ENCODE data around the gene OAT. TPM values are rescaled to one million over a fixed set of nuclear protein-coding genes. Genes with fewer than 3 reads are reported as not detected.

The OAT gene
- total RNA-seq, result 10 to 100 TPM; 30.2 to 35.4 TPM

DNA sequence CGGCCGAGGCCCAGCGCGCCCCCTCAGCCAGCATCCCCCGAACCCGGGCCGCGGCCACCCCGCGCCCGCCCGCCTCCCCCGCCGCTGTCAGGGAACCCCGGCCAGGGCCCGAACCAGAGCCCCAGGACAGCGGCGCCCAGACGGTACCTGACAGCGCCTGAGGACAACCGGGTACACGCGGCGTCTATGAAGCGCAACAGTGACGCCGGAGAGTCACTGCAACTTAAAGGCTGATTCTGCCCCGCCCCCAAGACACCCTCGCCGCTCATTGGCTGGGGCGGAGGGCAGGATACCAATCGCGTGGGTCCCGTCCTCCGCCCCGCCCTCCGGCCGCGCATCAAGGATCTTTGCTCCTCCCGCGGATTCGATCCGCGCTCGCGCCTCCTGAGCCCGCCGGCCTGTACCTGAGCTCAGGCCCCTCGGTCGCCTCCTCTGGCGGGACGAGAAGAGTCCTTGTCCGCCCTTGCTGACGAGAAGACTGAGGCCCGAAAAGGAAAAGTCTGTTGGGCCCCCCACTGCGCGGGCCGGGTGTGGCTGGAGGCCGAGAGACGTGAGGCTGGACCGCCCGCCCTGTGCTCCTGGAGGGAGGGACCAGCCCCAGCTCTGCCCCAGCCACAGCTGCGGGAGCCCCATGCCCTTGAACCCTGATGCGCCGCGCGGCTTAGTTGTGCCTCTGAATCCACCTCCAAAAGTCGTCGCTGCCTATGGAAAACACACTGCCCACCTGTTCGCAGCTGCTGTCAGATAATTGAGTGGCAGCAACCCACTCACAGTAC, at the start of gene OAT:
TSS of gene OAT (minus strand) at position 198 of the 776 bp plus-strand sequence. CDS start 6,752 bp downstream, outside the sequence.
- Mint-ChIP-seq H3K4me3 (peak within 1 kb of the TSS; percentile 75), H3K4me1 (peaks cover 15% of the 10 kb centered on the region), H3K36me3 (ENCODE audit: low read depth) (no peaks in the 10 kb centered on the region), H3K27me3 (peaks cover 6% of the 10 kb centered on the region), H3K9me3 (no peaks in the 10 kb centered on the region), H3K27ac (peak within 1 kb of the TSS; percentile 83)
- peak; percentile 98 for DNase-seq
- ChIA-PET CTCF (interaction anchor here (1.2 to 4.4 kb wide), 5 partner anchors 9 to 423 kb away, joined by 3 to 20 read pairs (median 5); no protein-coding TSS in a partner anchor), POLR2A (interaction anchor here (1.1 kb wide), 1 partner anchor 65 kb away, joined by 3 read pairs; no protein-coding TSS in a partner anchor)

DNA sequence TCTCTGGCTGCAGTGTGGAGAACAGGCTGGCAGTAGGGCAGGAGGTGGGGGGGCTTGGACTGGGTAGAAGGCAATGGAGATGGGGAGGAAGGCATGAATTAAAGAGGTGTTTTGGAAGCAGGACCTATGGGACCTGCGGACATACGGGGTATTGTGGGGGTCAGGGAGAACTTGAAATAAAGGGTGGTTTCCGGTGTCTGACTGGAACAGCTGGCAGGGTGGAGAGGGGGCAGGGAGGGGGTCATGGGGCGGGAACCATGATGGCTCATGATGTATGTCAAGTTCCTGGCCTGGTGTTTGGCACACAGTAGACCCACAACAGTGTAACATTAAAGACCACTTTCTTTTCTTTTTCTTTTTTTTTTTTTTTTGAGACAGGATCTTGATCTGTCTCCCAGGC, 48.4 kb upstream of the OAT start:
- Mint-ChIP-seq H3K27ac (no peak overlapping the region), H3K9me3 (no peaks in the 10 kb centered on the region), H3K36me3 (ENCODE audit: low read depth) (peaks cover 11% of the 10 kb centered on the region), H3K4me1 (peaks cover 31% of the 10 kb centered on the region), H3K27me3 (no peaks in the 10 kb centered on the region), H3K4me3 (no peak overlapping the region)
- DNase-seq, result no peak
- POLR2A ChIA-PET, result no interaction called here
- CTCF ChIA-PET, result no interaction called here

DNA sequence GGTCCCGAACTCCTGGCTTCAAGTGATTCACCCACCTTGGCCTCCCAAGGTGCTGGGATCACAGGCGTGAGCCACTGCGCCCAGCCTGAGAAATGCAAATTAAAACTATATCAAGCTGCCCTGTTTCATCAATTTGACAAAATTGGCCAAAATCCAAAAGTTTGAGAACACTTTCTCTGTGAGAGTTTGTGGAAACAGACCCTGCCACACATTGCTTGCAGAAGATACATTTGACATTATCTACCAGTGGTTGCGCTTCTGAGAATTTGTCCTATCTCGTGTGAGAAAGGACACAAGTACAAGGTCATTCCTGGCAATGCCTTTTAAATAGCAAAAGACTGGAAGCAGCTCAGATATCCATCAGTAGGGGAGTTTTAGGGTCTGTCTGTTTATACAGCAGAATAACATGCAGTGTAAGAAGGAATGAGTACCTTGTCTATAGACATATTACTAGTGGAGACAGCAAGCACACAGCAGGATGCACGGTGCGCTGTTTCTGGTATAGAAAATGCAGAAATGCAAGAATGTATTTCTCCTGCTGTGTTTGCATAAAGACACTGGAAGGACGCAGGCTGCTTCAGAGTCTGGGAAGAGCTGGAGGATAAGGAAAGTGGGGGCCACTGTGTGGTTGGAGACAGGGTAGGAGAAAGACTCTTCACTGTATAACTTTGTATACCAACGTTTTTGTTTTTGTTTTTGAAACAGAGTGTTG, 47.2 kb upstream of the OAT start:
- Mint-ChIP-seq H3K4me1 (peaks cover 37% of the 10 kb centered on the region), H3K36me3 (ENCODE audit: low read depth) (peaks cover 11% of the 10 kb centered on the region), H3K9me3 (no peaks in the 10 kb centered on the region), H3K27me3 (no peaks in the 10 kb centered on the region), H3K27ac (peak overlapping the region; percentile 89), H3K4me3 (no peak overlapping the region)
- no peak for DNase-seq
- ChIA-PET POLR2A (no interaction called here), CTCF (no interaction called here)

GRCh38 chr10:124465003-124465776, 46.5 kb upstream of the OAT start:
- POLR2A ChIA-PET, result no interaction called here
- Mint-ChIP-seq H3K4me3 (peak overlapping the region; percentile 27), H3K27ac (peak overlapping the region; percentile 89), H3K9me3 (no peaks in the 10 kb centered on the region), H3K27me3 (no peaks in the 10 kb centered on the region), H3K4me1 (peaks cover 37% of the 10 kb centered on the region), H3K36me3 (ENCODE audit: low read depth) (peaks cover 11% of the 10 kb centered on the region)
- peak; percentile 16 for DNase-seq
- CTCF ChIA-PET, result no interaction called here

GRCh38 chr10:124464028-124464965, 45.6 kb upstream of the OAT start:
- Mint-ChIP-seq H3K4me1 (peaks cover 37% of the 10 kb centered on the region), H3K9me3 (no peaks in the 10 kb centered on the region), H3K4me3 (peak overlapping the region; percentile 10), H3K36me3 (ENCODE audit: low read depth) (peaks cover 11% of the 10 kb centered on the region), H3K27me3 (no peaks in the 10 kb centered on the region), H3K27ac (peak overlapping the region; percentile 89)
- POLR2A ChIA-PET, result no interaction called here
- CTCF ChIA-PET, result no interaction called here
- DNase-seq, result no peak

GRCh38 chr10:124462348-124462695, 43.6 kb upstream of the OAT start:
- DNase-seq, result no peak
- H3K27me3 Mint-ChIP-seq, result peaks cover 8% of the 10 kb centered on the region
- POLR2A ChIA-PET, result interaction anchor here (1.2 kb wide), 1 partner anchor 10 kb away, joined by 3 read pairs; no protein-coding TSS in a partner anchor
- peaks cover 35% of the 10 kb centered on the region for H3K4me1 Mint-ChIP-seq
- H3K4me3 Mint-ChIP-seq, result peak overlapping the region; percentile 85
- no peaks in the 10 kb centered on the region for H3K9me3 Mint-ChIP-seq
- H3K36me3 Mint-ChIP-seq (ENCODE audit: low read depth), result peaks cover 11% of the 10 kb centered on the region
- CTCF ChIA-PET, result no interaction called here
- peak overlapping the region; percentile 89 for H3K27ac Mint-ChIP-seq

- H3K9me3 Mint-ChIP-seq, result no peaks in the 10 kb centered on the region
- ChIA-PET POLR2A (interaction anchor here (1.2 kb wide), 1 partner anchor 10 kb away, joined by 3 read pairs; no protein-coding TSS in a partner anchor), CTCF (interaction anchor here (0.8 to 1.2 kb wide), 2 partner anchors 11 to 455 kb away, joined by 3 to 4 read pairs; no protein-coding TSS in a partner anchor)
- peaks cover 34% of the 10 kb centered on the region for H3K4me1 Mint-ChIP-seq
- peaks cover 11% of the 10 kb centered on the region for H3K27me3 Mint-ChIP-seq
- H3K27ac Mint-ChIP-seq, result peak within 1 kb of the TSS; percentile 94
- H3K4me3 Mint-ChIP-seq, result peak within 1 kb of the TSS; percentile 85
- DNase-seq, result peak; percentile 87
- peaks cover 11% of the 10 kb centered on the region for H3K36me3 Mint-ChIP-seq (ENCODE audit: low read depth)
These were observed 43.1 kb upstream of the OAT start, which contains the start of gene LHPP for GRCh38 chr10:124461642-124462347. TSS of gene LHPP (plus strand) at chr10:124461823. CDS start at chr10:124461863, 40 bp downstream.

DNA sequence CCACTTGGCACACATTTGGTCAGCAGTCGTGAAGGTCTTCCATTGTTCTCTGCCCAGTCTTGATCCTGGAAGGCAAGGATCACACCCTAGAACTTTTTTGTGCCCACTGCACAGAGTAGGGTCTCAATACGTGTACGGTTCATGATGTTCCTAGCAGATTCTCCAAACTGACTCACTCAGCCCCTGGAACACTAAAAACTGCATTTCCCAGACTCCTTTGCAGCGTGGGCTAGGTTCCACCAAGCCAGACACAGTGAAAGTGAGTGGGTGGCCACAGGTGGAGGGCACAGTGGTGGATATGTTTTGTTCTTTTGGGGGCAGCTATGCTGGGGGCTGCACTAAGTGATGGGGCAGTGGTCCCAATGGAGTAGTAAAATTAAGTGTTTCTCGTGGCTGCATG, 41.4 kb upstream of the OAT start:
- Mint-ChIP-seq H3K27ac (no peak overlapping the region), H3K4me1 (peaks cover 23% of the 10 kb centered on the region), H3K27me3 (peaks cover 20% of the 10 kb centered on the region), H3K9me3 (no peaks in the 10 kb centered on the region), H3K4me3 (no peak overlapping the region), H3K36me3 (ENCODE audit: low read depth) (peaks cover 10% of the 10 kb centered on the region)
- ChIA-PET POLR2A (no interaction called here), CTCF (interaction anchor here (1.6 kb wide), 1 partner anchor 13 kb away, joined by 4 read pairs; no protein-coding TSS in a partner anchor)
- no peak for DNase-seq

DNA sequence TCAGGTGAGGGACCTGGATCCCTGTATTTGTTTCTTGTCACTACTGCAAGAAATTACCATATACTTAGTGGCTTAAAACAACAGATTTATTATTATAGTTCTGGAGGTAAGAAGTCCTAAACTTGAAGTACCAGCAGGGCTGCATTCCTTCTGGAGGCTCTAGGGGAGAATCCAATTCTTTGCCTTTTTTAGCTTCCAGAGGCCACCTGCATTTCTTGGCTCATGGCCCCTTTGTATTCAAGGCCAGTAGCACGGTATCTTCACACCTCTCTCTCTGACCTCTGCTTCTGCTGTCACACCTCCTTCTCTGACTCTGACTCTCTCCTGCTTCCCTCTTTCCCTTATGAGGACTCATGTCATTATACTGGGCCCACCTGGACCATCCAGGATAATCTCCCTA, 40.7 kb upstream of the OAT start:
- DNase-seq, result no peak
- Mint-ChIP-seq H3K27ac (no peak overlapping the region), H3K36me3 (ENCODE audit: low read depth) (peaks cover 3% of the 10 kb centered on the region), H3K27me3 (peaks cover 27% of the 10 kb centered on the region), H3K9me3 (no peaks in the 10 kb centered on the region), H3K4me1 (peaks cover 16% of the 10 kb centered on the region), H3K4me3 (no peak overlapping the region)
- POLR2A ChIA-PET, result no interaction called here
- CTCF ChIA-PET, result interaction anchor here (1.6 kb wide), 1 partner anchor 14 kb away, joined by 4 read pairs; no protein-coding TSS in a partner anchor

- Mint-ChIP-seq H3K27ac (no peak overlapping the region), H3K9me3 (no peaks in the 10 kb centered on the region), H3K36me3 (ENCODE audit: low read depth) (no peaks in the 10 kb centered on the region), H3K4me3 (no peak overlapping the region), H3K27me3 (peaks cover 32% of the 10 kb centered on the region), H3K4me1 (peaks cover 12% of the 10 kb centered on the region)
- DNase-seq, result no peak
- CTCF ChIA-PET, result no interaction called here
- POLR2A ChIA-PET, result no interaction called here
These were observed 40.2 kb upstream of the OAT start for GRCh38 chr10:124458889-124459288.

GRCh38 chr10:124458473-124458872, 39.8 kb upstream of the OAT start:
- Mint-ChIP-seq H3K4me1 (peaks cover 12% of the 10 kb centered on the region), H3K27me3 (peaks cover 36% of the 10 kb centered on the region), H3K9me3 (no peaks in the 10 kb centered on the region), H3K27ac (no peak overlapping the region), H3K4me3 (no peak overlapping the region), H3K36me3 (ENCODE audit: low read depth) (no peaks in the 10 kb centered on the region)
- ChIA-PET CTCF (no interaction called here), POLR2A (no interaction called here)
- no peak for DNase-seq
